Ecto neural progenitor cell (in vitro differentiated cells): Measurements from ENCODE around the gene ICAM5.

Experiments used
- DNase-seq: peaks from one replicate; pipeline ENCODE4 v3.0.0-alpha.2; 2018; ENCODE audit warnings: low spot score

The ICAM5 gene

GRCh38 chr19:10343495-10343894 is 53.7 kb downstream of the ICAM5 start:
- DNase-seq: no peak

DNA sequence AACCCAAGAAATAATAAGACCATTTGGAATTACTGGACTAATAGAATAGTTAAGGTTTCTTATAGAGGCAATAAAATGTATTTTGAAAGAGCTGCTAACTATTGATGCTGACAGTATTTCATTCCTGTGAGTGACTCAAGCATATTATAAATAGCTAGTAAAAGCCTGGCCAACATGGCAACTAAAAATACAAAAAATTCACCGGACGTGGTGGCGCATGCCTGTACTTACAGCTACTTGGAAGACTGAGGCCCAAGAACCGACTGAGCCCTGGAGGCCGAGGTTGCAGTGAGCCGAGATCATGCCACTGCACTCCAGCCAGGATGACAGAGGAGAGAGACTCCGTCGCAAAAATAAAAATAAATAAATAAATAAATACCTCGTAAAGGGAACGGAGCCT is 55.0 kb downstream of the ICAM5 start:
- DNase-seq: no peak
